H9 (cell line): Measurements from ENCODE around the gene E4F1. TPM values are rescaled to one million over a fixed set of nuclear protein-coding genes. Genes with fewer than 3 reads are reported as not detected.

Source experiments
- DNase-seq: peaks from one replicate; pipeline ENCODE4 v3.0.0-alpha.2; 2017
- H2AFZ ChIP-seq: one replicate; pipeline ENCODE4 v1.6.1; 2013; ENCODE audit warnings: mild to moderate bottlenecking, low read length, control low read depth, moderate library complexity
- H2AK5ac ChIP-seq: 2 replicates; pipeline ENCODE4 v1.6.1; 2013; ENCODE audit warnings: low read length, control low read depth, mixed read lengths; ENCODE audit not compliant: insufficient read length
- H2BK120ac ChIP-seq: one replicate; pipeline ENCODE4 v1.6.1; 2013; ENCODE audit warnings: low read depth, mild to moderate bottlenecking, low read length, control low read depth, inconsistent platforms; ENCODE audit not compliant: poor library complexity, severe bottlenecking
- H2BK12ac ChIP-seq: 2 replicates; pipeline ENCODE4 v1.6.1; 2013; ENCODE audit warnings: low read length, control low read depth, mixed read lengths, low read depth; ENCODE audit not compliant: insufficient read length
- H2BK15ac ChIP-seq: 2 replicates; pipeline ENCODE4 v1.6.1; 2013; ENCODE audit warnings: low read depth, low read length, control low read depth
- H2BK20ac ChIP-seq: one replicate; pipeline ENCODE4 v1.6.1; 2013; ENCODE audit warnings: low read depth, mild to moderate bottlenecking, low read length, control low read depth, inconsistent platforms; ENCODE audit not compliant: poor library complexity, severe bottlenecking
- H2BK5ac ChIP-seq: 2 replicates; pipeline ENCODE4 v1.6.1; 2013; ENCODE audit warnings: low read length, control low read depth, mixed read lengths; ENCODE audit not compliant: insufficient read length
- H3K14ac ChIP-seq: 2 replicates; pipeline ENCODE4 v1.6.1; 2013; ENCODE audit warnings: low read length, control low read depth; ENCODE audit not compliant: insufficient read depth
- H3K18ac ChIP-seq: 2 replicates; pipeline ENCODE4 v1.6.1; 2013; ENCODE audit warnings: low read depth, mild to moderate bottlenecking, mixed read lengths, low read length, control low read depth; ENCODE audit not compliant: insufficient read length
- H3K23ac ChIP-seq: 2 replicates; pipeline ENCODE4 v1.6.1; 2013; ENCODE audit warnings: low read length, control low read depth, mixed read lengths, low read depth; ENCODE audit not compliant: insufficient read length
- H3K23me2 ChIP-seq: 2 replicates; pipeline ENCODE4 v1.6.1; 2013; ENCODE audit warnings: low read depth, mild to moderate bottlenecking, mixed read lengths, low read length, control low read depth; ENCODE audit not compliant: insufficient read length, poor library complexity, severe bottlenecking
- H3K27ac ChIP-seq: 2 replicates; pipeline ENCODE4 v1.5.1; 2013; ENCODE audit warnings: low read length, control low read depth, mixed read lengths, low read depth; ENCODE audit not compliant: insufficient read length
- H3K27me3 ChIP-seq: 2 replicates; pipeline ENCODE4 v1.6.1; 2013; ENCODE audit warnings: low read length, control low read depth, inconsistent platforms; ENCODE audit not compliant: insufficient read depth
- H3K4ac ChIP-seq: 2 replicates; pipeline ENCODE4 v1.6.1; 2013; ENCODE audit warnings: low read depth, mild to moderate bottlenecking, control low read depth, inconsistent platforms, low read length, moderate library complexity
- H3K4me1 ChIP-seq: 2 replicates; pipeline ENCODE4 v1.6.1; 2013; ENCODE audit warnings: low read length, control low read depth, inconsistent platforms; ENCODE audit not compliant: insufficient read depth
- H3K4me2 ChIP-seq: 2 replicates; pipeline ENCODE4 v1.6.1; 2013; ENCODE audit warnings: low read length, control low read depth, mixed read lengths; ENCODE audit not compliant: insufficient read length, insufficient read depth
- H3K56ac ChIP-seq: 2 replicates; pipeline ENCODE4 v1.6.1; 2013; ENCODE audit warnings: low read depth, mild to moderate bottlenecking, mixed read lengths, low read length, control low read depth; ENCODE audit not compliant: insufficient read length
- H3K79me1 ChIP-seq: 2 replicates; pipeline ENCODE4 v1.6.1; 2013; ENCODE audit warnings: low read depth, mild to moderate bottlenecking, moderate library complexity, low read length, control low read depth, inconsistent platforms; ENCODE audit not compliant: insufficient read depth, poor library complexity, severe bottlenecking
- H3K79me2 ChIP-seq: 2 replicates; pipeline ENCODE4 v1.6.1; 2013; ENCODE audit warnings: low read length, control low read depth, inconsistent platforms; ENCODE audit not compliant: insufficient read depth
- H3K9ac ChIP-seq: 2 replicates; pipeline ENCODE4 v1.6.1; 2013; ENCODE audit warnings: low read length, control low read depth, mixed read lengths; ENCODE audit not compliant: insufficient read length; ENCODE audit errors: extremely low read depth
- H3K9me3 ChIP-seq: one replicate; pipeline ENCODE4 v1.6.1; 2013; ENCODE audit warnings: low read depth, low read length, inconsistent platforms; ENCODE audit not compliant: control insufficient read depth
- H3T11ph ChIP-seq: one replicate; pipeline ENCODE4 v1.6.1; 2013; ENCODE audit warnings: mild to moderate bottlenecking, low read length, control low read depth, inconsistent platforms
- H4K20me1 ChIP-seq: one replicate; pipeline ENCODE4 v1.6.1; 2013; ENCODE audit not compliant: control insufficient read depth, insufficient read length, insufficient read depth
- H4K5ac ChIP-seq: 2 replicates; pipeline ENCODE4 v1.6.1; 2013; ENCODE audit warnings: low read depth, mild to moderate bottlenecking, mixed read lengths, low read length, control low read depth; ENCODE audit not compliant: insufficient read length
- H4K8ac ChIP-seq: replicated peaks from 2 replicates; pipeline ENCODE4 v1.6.1; 2013; ENCODE audit warnings: low read length, control low read depth, mixed read lengths, low read depth; ENCODE audit not compliant: insufficient read length
- H4K91ac ChIP-seq: 2 replicates; pipeline ENCODE4 v1.6.1; 2013; ENCODE audit warnings: low read depth, mild to moderate bottlenecking, moderate library complexity, mixed read lengths, low read length, control low read depth; ENCODE audit not compliant: insufficient read length
- H3K27ac Mint-ChIP-seq, 3 experiments: 2 replicates in 2 of 3; 3 replicates in 1 of 3; pipeline ENCODE4 v1.8.0; 2020 to 2021; ENCODE audit warnings: mixed read lengths in 3 of 3, mild to moderate bottlenecking in 1 of 3, moderate library complexity in 1 of 3
- H3K27me3 Mint-ChIP-seq: 2 replicates; pipeline ENCODE4 v1.8.0; 2021; ENCODE audit warnings: low read depth, mild to moderate bottlenecking, moderate library complexity, mixed read lengths
- H3K36me3 Mint-ChIP-seq, 3 experiments: 2 replicates in 2 of 3; 3 replicates in 1 of 3; pipeline ENCODE4 v1.8.0; 2020 to 2021; ENCODE audit warnings: low read depth in 3 of 3, mixed read lengths in 3 of 3; ENCODE audit not compliant: insufficient read depth in 1 of 3
- H3K4me1 Mint-ChIP-seq, 2 experiments: 2 replicates each; pipeline ENCODE4 v1.8.0; 2020; ENCODE audit warnings: mixed read lengths in 2 of 2
- H3K4me3 Mint-ChIP-seq, 2 experiments: 2 replicates in 1 of 2; 3 replicates in 1 of 2; pipeline ENCODE4 v1.8.0; 2020 to 2021; ENCODE audit warnings: mild to moderate bottlenecking in 2 of 2, mixed read lengths in 2 of 2, moderate library complexity in 1 of 2
- H3K9me3 Mint-ChIP-seq, 2 experiments: 2 replicates in 1 of 2; 3 replicates in 1 of 2; pipeline ENCODE4 v1.8.0; 2020; ENCODE audit warnings: mild to moderate bottlenecking in 2 of 2, mixed read lengths in 2 of 2, moderate library complexity in 1 of 2
- WGBS: extraction: QIAGEN DNeasy Blood & Tissue Kit; methylation state at CpG from one replicate; pipeline ENCODE4 v1.1.7; 2013; ENCODE audit warnings: missing lambda C conversion rate, low lambda C conversion rate, mixed read lengths; ENCODE audit not compliant: insufficient read length; ENCODE audit errors: extremely low coverage; 5-methylcytosine and 5-hydroxymethylcytosine counted together
- total RNA-seq: library from RNA; stranded (reverse); gene quantifications from 2 replicates; pipeline ENCODE4 v1.2.1, GENCODE V29; 2021
- TF ChIP-seq, protein P1 (sequence below): fragments of 200-600 bp; sonication (generic); conservative IDR thresholded peaks from 3 replicates; pipeline ENCODE4 v1.8.0; 2021; ENCODE audit warnings: antibody characterized with exemption, mild to moderate bottlenecking

E4F1 gene
- total RNA-seq, 1 experiment from 2014 or later, result 35.9 TPM

DNA sequence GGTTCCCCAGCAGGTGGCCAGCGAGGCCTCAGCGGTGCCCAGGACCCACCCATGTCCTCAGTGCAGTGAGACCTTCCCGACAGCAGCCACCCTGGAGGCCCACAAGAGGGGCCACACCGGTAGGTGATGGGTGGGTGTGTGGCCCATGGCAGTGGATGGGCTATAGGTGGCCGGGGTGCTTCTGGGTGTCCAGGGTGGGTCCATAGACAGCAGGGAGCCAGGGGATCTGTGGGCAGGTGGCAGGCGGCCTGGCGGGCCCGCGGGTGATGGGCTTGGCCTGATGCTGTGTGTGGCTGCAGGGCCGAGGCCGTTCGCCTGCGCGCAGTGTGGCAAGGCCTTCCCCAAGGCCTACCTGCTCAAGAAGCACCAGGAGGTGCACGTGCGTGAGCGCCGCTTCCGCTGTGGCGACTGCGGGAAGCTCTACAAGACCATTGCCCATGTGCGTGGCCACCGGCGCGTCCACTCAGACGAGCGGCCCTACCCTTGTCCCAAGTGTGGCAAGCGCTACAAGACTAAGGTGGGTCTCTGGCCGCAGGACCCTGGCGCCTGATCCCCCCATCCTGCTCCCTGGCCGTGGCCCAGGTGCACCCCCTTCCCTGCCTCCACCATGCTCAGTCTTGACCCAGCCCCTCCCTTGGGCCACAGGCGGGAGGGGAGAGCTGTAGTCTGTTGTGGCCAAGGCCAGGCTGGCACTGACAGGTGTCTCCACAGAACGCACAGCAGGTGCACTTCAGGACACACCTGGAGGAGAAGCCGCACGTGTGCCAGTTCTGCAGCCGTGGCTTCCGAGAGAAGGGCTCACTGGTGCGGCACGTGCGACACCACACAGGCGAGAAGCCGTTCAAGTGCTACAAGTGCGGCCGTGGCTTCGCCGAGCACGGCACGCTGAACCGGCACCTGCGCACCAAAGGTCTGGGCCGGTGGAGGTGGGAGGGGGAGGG is 10.8 kb downstream of the E4F1 start:
- no peaks in the 10 kb centered on the region for H3K79me2 ChIP-seq
- no peak overlapping the region for H3K4me2 ChIP-seq
- H4K8ac ChIP-seq, result no peak overlapping the region
- no peak overlapping the region for H4K5ac ChIP-seq
- no peak overlapping the region for H2AK5ac ChIP-seq
- no peak overlapping the region for H3K23ac ChIP-seq
- no peak overlapping the region for H3K27ac Mint-ChIP-seq
- H3K9ac ChIP-seq, result no peak overlapping the region
- TF ChIP-seq, protein P1, sequence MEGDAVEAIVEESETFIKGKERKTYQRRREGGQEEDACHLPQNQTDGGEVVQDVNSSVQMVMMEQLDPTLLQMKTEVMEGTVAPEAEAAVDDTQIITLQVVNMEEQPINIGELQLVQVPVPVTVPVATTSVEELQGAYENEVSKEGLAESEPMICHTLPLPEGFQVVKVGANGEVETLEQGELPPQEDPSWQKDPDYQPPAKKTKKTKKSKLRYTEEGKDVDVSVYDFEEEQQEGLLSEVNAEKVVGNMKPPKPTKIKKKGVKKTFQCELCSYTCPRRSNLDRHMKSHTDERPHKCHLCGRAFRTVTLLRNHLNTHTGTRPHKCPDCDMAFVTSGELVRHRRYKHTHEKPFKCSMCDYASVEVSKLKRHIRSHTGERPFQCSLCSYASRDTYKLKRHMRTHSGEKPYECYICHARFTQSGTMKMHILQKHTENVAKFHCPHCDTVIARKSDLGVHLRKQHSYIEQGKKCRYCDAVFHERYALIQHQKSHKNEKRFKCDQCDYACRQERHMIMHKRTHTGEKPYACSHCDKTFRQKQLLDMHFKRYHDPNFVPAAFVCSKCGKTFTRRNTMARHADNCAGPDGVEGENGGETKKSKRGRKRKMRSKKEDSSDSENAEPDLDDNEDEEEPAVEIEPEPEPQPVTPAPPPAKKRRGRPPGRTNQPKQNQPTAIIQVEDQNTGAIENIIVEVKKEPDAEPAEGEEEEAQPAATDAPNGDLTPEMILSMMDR, result no peak
- H3K27me3 ChIP-seq, result peaks cover 2% of the 10 kb centered on the region; the same call in 1 of the 2 replicates
- no peak overlapping the region for H2AFZ ChIP-seq
- H2BK20ac ChIP-seq, result no peak overlapping the region
- H2BK12ac ChIP-seq, result no peak overlapping the region
- no peaks in the 10 kb centered on the region for H4K20me1 ChIP-seq
- H3K9me3 ChIP-seq, result no peaks in the 10 kb centered on the region
- H3K4me1 Mint-ChIP-seq, result peaks cover 0 to 2% of the 10 kb centered on the region in 2 experiments; a peak in 1 of 4 replicates
- no peak overlapping the region for H3K14ac ChIP-seq
- H2BK5ac ChIP-seq, result no peak overlapping the region
- H3K4me3 Mint-ChIP-seq, result no peak overlapping the region
- H3K56ac ChIP-seq, result no peak overlapping the region
- H2BK15ac ChIP-seq, result no peak overlapping the region
- H3K4me1 ChIP-seq, result no peaks in the 10 kb centered on the region
- H3T11ph ChIP-seq, result no peak overlapping the region
- H3K27me3 Mint-ChIP-seq, result peaks cover 16% of the 10 kb centered on the region
- no peak overlapping the region for H4K91ac ChIP-seq
- no peak overlapping the region for H3K4ac ChIP-seq
- no CpG with 5 or more reads among the region's 51 CpGs for WGBS
- no peaks in the 10 kb centered on the region for H3K79me1 ChIP-seq
- no peak overlapping the region for H3K27ac ChIP-seq
- H3K9me3 Mint-ChIP-seq, result no peaks in the 10 kb centered on the region
- no peak overlapping the region for H2BK120ac ChIP-seq
- H3K18ac ChIP-seq, result no peak overlapping the region
- H3K36me3 Mint-ChIP-seq, result peaks cover 2 to 28% (median 18%) of the 10 kb centered on the region in 3 experiments; a peak in 6 of 7 replicates
- no peak for DNase-seq
- H3K23me2 ChIP-seq, result peaks cover 13% of the 10 kb centered on the region
